Gastrocnemius medialis (tissue), 4 donors: ENCODE results near the gene PCDH9. TPM values are rescaled to one million over a fixed set of nuclear protein-coding genes. Genes with fewer than 3 reads are reported as not detected.

Experiments used
- ATAC-seq, 2 donors: fragments of 150-250 bp; one replicate each; pipeline ENCODE4 v1.9.1; 2016
- DNase-seq, 2 donors: peaks; one replicate each; pipeline ENCODE4 v3.0.0-alpha.2; 2019
- H3K27ac ChIP-seq, 4 donors: fragments of 200-600 bp; sonication (generic); 1 replicate in 1 of 4; 2 replicates in 3 of 4; pipeline ENCODE4 v1.5.1; 2016 to 2018; ENCODE audit warnings: mild to moderate bottlenecking in 2 of 4, moderate library complexity in 1 of 4
- H3K27me3 ChIP-seq, 3 donors: fragments of 200-600 bp; sonication (generic) in 2 of 3; 1 replicate in 1 of 3; 2 replicates in 2 of 3; pipeline versions ENCODE4 v1.5.1 to v1.6.0; 2016 to 2019; ENCODE audit warnings: mild to moderate bottlenecking in 1 of 3, moderate library complexity in 1 of 3
- H3K36me3 ChIP-seq, 2 donors: fragments of 200-600 bp; sonication (generic) in 1 of 2; one replicate each; pipeline ENCODE4 v1.5.1; 2017 to 2018
- H3K4me1 ChIP-seq, 2 donors: fragments of 200-600 bp; sonication (generic) in 1 of 2; one replicate each; pipeline ENCODE4 v1.5.1; 2016 to 2017; ENCODE audit warnings: mild to moderate bottlenecking in 2 of 2
- H3K4me3 ChIP-seq, 4 donors: fragments of 200-600 bp; sonication (generic) in 3 of 4; 1 replicate in 1 of 4; 2 replicates in 3 of 4; pipeline ENCODE4 v1.5.1; 2016 to 2019; ENCODE audit warnings: mild to moderate bottlenecking in 2 of 4
- H3K9me3 ChIP-seq, 3 donors: fragments of 200-600 bp; sonication (generic) in 2 of 3; 1 replicate in 1 of 3; 2 replicates in 2 of 3; pipeline ENCODE4 v1.5.1; 2016 to 2019
- POLR2A ChIP-seq, 2 donors: fragments of 450-650 bp; IDR thresholded peaks; one replicate each; pipeline ENCODE4 v1.6.1; 2017; ENCODE audit warnings: antibody characterized with exemption in 2 of 2, mild to moderate bottlenecking in 2 of 2, moderate library complexity in 2 of 2
- in situ Hi-C, 4 donors: fragments of 200-750 bp; cut with MboI; loops; one replicate each; pipeline versions ENCODE4 v1.15.0 to v1.8.0; 2017; ENCODE audit warnings: low sequenced_read_pairs in 4 of 4
- intact Hi-C: fragments of 100-400 bp; cut with DNase I; formaldehyde crosslinking; loops from one replicate; pipeline ENCODE4 v1.15.1; 2023; ENCODE audit warnings: low total_unique reads
- total RNA-seq, 4 donors: library from RNA; depleted of rRNA; stranded (reverse); fragments of >200 nt; gene quantifications; one replicate each; pipeline versions ENCODE4 v1.1.0 to v1.2.3, GENCODE V29; 2016
- TF ChIP-seq, protein P1 (sequence below), 5 experiments: fragments of 450-650 bp in 3 of 5; fragments of 200-600 bp in 2 of 5; sonication (generic) in 2 of 5; IDR thresholded peaks in 4 of 5; conservative IDR thresholded peaks in 1 of 5; 1 replicate in 4 of 5; 2 replicates in 1 of 5; pipeline ENCODE4 v1.5.1; 2016 to 2019; ENCODE audit warnings: antibody characterized with exemption in 5 of 5, mild to moderate bottlenecking in 3 of 5, moderate library complexity in 3 of 5

PCDH9 gene
- total RNA-seq, 4 donors from 2014 or later = 1.4 to 2.1 (median 1.9) TPM

DNA sequence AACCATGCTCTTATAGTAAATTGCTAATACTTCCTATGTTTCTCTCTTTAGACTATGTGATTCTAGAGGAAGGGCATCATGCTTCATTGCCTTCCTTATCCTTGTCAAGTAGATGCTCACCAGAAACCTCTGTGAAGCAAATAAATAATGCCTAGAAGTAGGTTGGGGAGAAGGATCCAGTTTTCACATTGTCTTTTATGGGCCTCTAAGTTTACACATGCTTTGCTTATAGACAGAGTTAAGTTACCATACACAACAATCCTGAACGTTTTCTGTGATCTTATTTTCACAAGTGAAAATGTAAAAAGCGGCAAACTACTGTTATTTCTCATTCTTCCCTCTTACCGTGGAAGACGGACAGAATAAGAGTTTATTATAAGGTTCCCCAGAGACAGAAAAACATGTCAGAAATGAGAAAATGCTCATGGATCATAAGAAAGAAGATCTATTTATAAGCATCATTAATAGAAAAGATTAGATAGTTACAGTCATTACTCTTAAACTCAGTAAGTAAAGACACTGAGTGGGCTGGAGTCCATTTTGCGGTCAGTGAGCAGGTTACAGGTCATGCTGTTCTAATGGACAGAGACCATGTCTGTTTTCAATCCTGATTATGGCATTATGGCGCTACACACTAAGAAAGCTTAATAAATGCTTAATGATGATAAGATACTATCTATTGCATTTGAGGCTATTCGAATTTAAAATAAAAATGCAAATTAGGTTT, 723.9 kb downstream of the PCDH9 start:
- no peaks in the 10 kb centered on the region for H3K4me1 ChIP-seq
- in situ Hi-C loops = no loop called here
- ATAC-seq = no peak

DNA sequence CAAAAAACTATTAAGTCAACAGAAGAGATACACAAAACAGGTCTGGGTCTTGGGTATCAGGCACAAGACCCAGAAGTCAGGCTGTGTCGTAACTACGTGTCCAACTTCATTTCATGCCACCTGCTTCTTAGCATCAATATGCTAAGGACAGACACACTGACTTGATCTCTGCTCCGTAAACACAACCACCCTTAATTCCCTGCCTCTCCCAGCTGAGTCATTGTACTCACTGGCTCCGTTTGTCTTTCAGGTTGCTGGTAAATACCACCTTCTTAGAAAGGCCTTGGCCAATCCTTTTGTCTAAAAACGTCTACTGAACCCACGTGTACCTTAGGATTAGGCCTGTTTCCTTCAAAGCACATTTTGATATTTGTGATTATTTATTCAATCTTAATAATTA, 726.2 kb downstream of the PCDH9 start:
- no peaks in the 10 kb centered on the region for H3K36me3 ChIP-seq
- no peak for TF ChIP-seq POLR2A (IDR thresholded peaks at IDR 0.05)
- TF ChIP-seq, protein P1, sequence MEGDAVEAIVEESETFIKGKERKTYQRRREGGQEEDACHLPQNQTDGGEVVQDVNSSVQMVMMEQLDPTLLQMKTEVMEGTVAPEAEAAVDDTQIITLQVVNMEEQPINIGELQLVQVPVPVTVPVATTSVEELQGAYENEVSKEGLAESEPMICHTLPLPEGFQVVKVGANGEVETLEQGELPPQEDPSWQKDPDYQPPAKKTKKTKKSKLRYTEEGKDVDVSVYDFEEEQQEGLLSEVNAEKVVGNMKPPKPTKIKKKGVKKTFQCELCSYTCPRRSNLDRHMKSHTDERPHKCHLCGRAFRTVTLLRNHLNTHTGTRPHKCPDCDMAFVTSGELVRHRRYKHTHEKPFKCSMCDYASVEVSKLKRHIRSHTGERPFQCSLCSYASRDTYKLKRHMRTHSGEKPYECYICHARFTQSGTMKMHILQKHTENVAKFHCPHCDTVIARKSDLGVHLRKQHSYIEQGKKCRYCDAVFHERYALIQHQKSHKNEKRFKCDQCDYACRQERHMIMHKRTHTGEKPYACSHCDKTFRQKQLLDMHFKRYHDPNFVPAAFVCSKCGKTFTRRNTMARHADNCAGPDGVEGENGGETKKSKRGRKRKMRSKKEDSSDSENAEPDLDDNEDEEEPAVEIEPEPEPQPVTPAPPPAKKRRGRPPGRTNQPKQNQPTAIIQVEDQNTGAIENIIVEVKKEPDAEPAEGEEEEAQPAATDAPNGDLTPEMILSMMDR (IDR thresholded peaks at IDR 0.05 in 4 of 5, conservative IDR thresholded peaks at IDR 0.05 in 1 of 5) = no peak
- no peak for ATAC-seq
- intact Hi-C loops (no loop called here), in situ Hi-C loops (no loop called here)
- no peak overlapping the region for H3K4me3 ChIP-seq
- H3K27me3 ChIP-seq = no peaks in the 10 kb centered on the region
- no peaks in the 10 kb centered on the region for H3K9me3 ChIP-seq
- no peaks in the 10 kb centered on the region for H3K4me1 ChIP-seq
- DNase-seq = no peak
- H3K27ac ChIP-seq = no peak overlapping the region

More for the DNA sequence above, 723.9 kb downstream of the PCDH9 start:
- no peak overlapping the region for H3K27ac ChIP-seq
- H3K9me3 ChIP-seq = no peaks in the 10 kb centered on the region
- TF ChIP-seq, protein P1 (IDR thresholded peaks at IDR 0.05 in 4 of 5, conservative IDR thresholded peaks at IDR 0.05 in 1 of 5) = no peak
- TF ChIP-seq POLR2A (IDR thresholded peaks at IDR 0.05) = no peak
- intact Hi-C loops = no loop called here
- H3K36me3 ChIP-seq = no peaks in the 10 kb centered on the region
- H3K4me3 ChIP-seq = no peak overlapping the region
- no peaks in the 10 kb centered on the region for H3K27me3 ChIP-seq
- no peak for DNase-seq

DNA sequence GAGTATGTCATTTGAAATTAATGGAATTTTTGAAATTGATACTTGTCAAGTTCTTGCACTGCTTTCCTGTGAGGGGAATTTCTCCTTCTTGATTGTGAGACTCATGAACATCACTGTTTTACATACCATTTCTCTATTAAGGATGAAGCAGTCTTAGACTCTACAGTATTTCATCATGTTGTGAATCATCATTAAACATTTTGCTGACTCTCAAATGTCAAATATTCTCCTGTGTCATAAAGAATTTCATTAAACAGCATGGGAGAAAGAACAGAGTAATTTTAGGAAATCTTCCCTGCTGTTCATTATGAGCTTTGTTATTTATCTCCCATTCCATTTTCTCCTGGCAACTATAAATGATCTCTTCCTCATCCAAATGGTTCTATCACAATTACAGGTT, 729.0 kb downstream of the PCDH9 start:
- ATAC-seq (no peak), DNase-seq (no peak)
- Histone ChIP-seq H3K4me3 (no peak overlapping the region), H3K4me1 (no peaks in the 10 kb centered on the region), H3K27ac (no peak overlapping the region), H3K9me3 (no peaks in the 10 kb centered on the region), H3K27me3 (no peaks in the 10 kb centered on the region), H3K36me3 (no peaks in the 10 kb centered on the region)
- no peak for TF ChIP-seq POLR2A (IDR thresholded peaks at IDR 0.05)
- TF ChIP-seq, protein P1 (IDR thresholded peaks at IDR 0.05 in 4 of 5, conservative IDR thresholded peaks at IDR 0.05 in 1 of 5) = no peak
- intact Hi-C loops = no loop called here
- in situ Hi-C loops = no loop called here

DNA sequence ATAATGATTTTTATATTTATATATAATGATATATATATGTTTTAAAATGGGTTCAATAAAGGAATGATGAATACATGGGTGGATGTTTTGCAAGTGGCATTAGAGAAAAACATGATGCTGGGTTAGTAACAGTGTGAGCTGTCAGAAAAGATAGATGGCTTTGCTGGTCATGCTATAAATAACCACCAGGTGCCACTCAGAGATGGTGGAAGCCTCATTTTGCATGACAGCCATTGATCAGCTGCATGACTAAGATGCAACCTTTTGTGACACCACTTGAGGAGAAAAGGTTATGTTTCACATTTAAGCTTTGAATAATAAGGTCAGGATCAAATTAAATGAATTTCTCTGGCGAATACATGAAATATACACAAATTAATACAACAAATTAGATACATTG, 737.7 kb downstream of the PCDH9 start:
- in situ Hi-C loops = no loop called here
- Histone ChIP-seq H3K27me3 (no peaks in the 10 kb centered on the region), H3K9me3 (no peaks in the 10 kb centered on the region), H3K27ac (no peak overlapping the region), H3K4me1 (no peaks in the 10 kb centered on the region), H3K4me3 (no peak overlapping the region), H3K36me3 (no peaks in the 10 kb centered on the region)
- TF ChIP-seq, protein P1 (IDR thresholded peaks at IDR 0.05 in 4 of 5, conservative IDR thresholded peaks at IDR 0.05 in 1 of 5) = peak in 1 of 5 experiments; percentile 24
- no peak for TF ChIP-seq POLR2A (IDR thresholded peaks at IDR 0.05)
- ATAC-seq (no peak), DNase-seq (no peak)
- intact Hi-C loops = no loop called here

DNA sequence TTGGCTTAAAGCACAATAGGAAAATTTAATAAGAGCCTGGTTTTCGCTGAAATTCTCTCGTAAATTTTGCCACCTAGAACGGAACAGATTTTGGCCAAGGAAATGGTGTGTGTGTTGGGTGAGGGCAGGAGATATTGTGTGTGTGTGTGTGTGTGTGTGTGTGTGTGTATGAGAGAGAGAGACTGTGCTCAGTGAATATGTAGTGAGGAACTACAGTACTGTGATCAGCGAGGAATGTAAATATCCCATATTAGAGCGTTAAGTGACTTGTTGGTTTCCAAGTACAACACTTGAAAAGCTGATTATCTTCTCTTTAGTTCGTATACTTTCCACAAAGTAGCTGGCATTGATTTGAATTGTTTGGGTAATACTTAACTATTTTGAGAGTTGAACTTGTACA, 738.9 kb downstream of the PCDH9 start:
- no peak for DNase-seq
- Histone ChIP-seq H3K27me3 (no peaks in the 10 kb centered on the region), H3K36me3 (no peaks in the 10 kb centered on the region), H3K9me3 (no peaks in the 10 kb centered on the region), H3K27ac (no peak overlapping the region), H3K4me3 (no peak overlapping the region), H3K4me1 (no peaks in the 10 kb centered on the region)
- intact Hi-C loops = no loop called here
- in situ Hi-C loops = no loop called here
- no peak for ATAC-seq
- TF ChIP-seq, protein P1 (IDR thresholded peaks at IDR 0.05 in 4 of 5, conservative IDR thresholded peaks at IDR 0.05 in 1 of 5) = no peak
- no peak for TF ChIP-seq POLR2A (IDR thresholded peaks at IDR 0.05)
